T-helper 2 cell (primary cell): ENCODE results near the gene HPCA.

Experiments
- DNase-seq, 5 experiments: peaks; one replicate each; pipeline versions ENCODE4 v3.0.0 to v3.0.0-alpha.2; 2012 to 2022
- total RNA-seq, 2 donors: gene quantifications; one replicate each; lab custom pipeline; 2026; lab: John Stamatoyannopoulos, UW

The HPCA gene
- total RNA-seq, result 0 reads per million in 2 donors

- DNase-seq, result peak in 2 of 5 experiments; percentile 15 to 42
These were observed at the start of gene HPCA for GRCh38 chr1:32886004-32886827. Gene HPCA (plus strand): TSS chr1:32886491. CDS start chr1:32888899, 2,408 bp downstream.

DNA sequence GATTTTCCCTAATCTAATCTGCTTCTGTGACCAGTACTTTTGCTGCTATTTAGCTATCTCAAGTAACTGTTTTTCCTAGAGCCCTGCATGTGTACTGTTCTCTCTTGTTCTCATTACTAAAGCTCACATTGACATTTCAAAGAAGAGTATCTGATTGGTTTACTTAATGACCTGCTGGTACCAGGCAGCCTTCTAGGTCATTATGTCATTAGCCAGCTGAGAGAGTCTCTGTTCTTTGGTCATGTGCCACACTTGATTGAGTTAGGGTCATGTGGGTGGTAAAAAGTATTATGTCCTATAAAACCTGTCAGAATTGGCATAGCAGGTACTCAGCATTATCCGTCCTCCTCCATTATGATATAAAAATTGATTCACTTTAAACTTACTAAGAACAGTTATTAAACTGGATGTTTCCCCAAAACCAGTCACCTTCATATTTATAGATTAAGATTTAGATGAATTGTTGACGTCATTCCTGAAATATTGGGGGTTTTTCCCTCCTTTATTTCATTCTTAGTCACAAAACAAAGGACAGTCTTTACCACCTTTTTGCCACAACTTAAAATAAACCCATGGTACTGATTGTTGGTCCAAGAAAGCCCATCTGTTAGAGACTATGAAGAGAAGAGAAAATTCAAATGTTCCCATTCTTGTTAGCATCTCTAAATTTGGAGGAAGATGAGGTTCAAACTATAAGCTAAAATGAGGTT lies 37.8 kb upstream of the HPCA start:
- no peak for DNase-seq

- DNase-seq, result no peak
These were observed 30.3 kb upstream of the HPCA start for GRCh38 chr1:32855861-32856617.

- no peak for DNase-seq
These were observed 28.2 kb upstream of the HPCA start for GRCh38 chr1:32858136-32858535.

GRCh38 chr1:32858791-32859190 lies 27.5 kb upstream of the HPCA start:
- DNase-seq, result no peak

DNA sequence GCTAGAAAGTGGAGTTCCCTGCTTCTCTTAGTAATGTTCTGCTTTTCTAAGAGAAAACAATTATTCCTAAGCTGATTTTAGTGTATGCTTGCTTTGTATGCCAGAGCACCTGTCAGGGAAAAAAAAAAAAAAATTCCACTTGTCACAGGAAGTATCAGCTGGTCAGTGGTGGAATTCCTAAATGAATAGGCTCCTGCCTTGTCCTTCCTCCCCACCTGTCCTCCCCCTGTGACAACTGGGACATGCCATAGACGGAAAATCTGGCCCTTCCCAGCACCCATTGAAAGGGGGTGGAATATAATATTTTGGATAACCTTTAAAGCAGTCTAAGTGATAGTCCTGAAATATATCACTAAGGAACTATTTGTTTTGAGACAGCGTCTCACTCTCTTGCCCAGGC lies 26.4 kb upstream of the HPCA start:
- DNase-seq, result no peak

DNA sequence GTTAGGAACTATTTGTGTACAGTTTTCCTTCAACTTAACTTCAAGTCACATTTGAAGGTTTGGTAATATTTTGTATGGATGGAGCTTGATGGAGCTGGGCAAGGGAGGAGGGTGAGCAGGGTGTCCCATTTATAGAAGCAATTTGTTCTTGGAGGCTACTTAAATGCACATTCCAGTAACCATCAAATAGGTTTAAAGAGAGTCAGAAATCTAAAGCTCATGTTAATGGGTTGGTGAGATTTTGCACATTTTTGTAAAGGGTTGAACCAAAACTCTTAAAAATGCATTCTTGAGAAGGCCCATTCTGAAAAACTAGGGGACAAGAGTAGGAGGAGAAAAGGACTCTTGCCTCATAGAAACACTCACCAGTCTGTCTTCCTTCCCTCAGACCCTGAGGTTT lies 25.7 kb upstream of the HPCA start:
- no peak for DNase-seq

- no peak for DNase-seq
These were observed 24.2 kb upstream of the HPCA start for GRCh38 chr1:32861904-32862695.

DNA sequence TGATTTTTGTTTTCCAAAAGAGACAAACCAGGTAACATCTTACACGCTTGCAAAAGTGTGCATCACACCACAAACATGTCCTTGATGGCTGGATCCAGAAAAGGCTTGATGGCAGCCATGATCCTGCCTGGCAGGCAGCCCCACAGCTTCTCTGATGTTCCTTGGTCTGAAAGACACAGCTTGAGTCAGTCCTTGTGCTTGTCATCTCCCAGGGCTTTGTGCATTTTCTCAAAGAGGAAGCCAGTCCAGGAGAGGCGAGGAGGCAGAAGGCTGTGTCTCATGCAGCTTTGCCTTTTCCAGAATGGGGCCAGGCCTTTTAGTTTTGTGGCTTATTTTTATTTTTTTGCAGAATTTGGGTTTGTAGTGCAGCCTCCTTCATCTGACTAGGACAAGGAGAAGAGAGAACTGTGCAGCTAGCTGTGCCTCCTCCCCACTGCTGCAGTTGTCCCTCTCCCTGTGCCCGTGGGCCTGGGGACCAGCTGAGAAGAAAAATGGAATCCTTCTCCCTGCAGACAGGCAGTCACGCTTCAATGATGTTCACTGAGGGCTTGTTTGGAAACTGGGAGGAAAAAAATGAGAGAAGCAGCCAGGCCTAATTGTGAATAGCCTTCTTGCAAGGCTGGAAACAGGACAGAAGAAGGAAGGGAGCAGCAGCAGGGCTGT lies 22.9 kb upstream of the HPCA start:
- no peak for DNase-seq

DNA sequence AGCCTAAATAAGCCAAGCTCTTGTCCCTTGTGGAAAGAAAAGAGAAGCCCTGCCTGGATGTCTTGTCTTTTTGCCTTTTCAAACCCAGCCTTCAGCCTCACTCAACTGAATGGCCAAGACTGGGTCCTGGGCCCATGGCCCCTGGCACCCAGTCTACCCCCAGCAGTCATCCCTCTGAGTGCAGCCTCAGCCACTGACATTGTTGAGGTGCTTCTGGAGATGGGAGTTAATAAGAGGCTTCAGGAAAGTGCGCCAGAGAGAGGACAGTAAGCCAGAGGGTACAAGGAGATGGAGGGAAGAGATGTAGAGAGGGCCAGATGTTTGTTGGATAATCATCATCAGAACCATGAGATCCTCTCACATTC lies 22.4 kb upstream of the HPCA start:
- no peak for DNase-seq

DNA sequence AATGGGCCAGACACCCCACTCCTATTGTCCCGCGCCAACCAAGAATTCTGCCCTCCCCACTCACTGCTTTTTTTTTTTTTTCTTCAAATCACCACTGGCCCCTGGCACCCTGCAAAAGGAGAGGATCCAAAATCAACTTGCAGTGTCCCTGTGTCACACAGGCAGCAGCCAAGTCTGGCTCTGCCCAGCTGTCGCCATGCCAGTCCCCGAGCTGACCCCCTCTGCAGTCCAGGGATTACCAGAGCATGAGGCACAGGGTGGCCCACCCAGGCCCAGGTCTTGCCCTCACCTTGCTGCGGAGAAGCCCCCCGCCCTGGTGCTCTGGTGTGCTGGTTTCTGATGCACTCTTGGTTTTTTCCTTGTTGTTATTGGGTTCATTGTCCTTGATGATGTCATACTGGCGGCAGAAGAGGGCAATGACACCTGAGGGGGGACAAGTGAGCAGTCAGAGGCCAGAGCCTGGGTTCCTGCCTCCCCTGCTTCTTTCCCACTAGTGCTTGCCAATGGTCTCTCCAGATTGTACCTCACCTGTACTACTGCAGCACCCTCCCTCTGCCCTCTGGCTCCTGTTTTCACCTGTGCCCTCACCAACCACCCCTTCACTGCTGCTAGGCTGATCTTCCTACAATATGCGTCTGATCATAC lies 21.8 kb upstream of the HPCA start:
- no peak for DNase-seq

GRCh38 chr1:32865639-32866405 lies 20.5 kb upstream of the HPCA start:
- no peak for DNase-seq

DNA sequence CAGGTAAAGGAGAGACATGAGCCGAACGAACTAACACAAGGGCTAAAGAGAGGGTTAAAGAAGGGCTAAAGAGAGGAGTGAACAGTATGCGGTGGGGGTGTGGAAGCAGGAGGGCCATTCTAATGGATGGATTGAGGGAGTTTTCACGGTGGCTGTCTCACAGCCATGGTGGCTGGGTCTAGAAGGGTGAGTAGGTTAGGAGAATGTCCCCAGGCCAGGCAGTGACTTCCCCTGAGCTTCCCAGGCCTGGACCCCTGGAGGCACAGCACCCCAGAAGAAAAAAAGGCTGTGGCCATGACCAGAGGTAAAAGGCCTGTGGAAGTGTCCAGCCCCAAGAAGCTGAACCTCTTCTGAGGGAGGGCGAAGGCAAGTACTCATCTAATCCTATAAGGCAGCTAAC lies 19.1 kb upstream of the HPCA start:
- no peak for DNase-seq

DNA sequence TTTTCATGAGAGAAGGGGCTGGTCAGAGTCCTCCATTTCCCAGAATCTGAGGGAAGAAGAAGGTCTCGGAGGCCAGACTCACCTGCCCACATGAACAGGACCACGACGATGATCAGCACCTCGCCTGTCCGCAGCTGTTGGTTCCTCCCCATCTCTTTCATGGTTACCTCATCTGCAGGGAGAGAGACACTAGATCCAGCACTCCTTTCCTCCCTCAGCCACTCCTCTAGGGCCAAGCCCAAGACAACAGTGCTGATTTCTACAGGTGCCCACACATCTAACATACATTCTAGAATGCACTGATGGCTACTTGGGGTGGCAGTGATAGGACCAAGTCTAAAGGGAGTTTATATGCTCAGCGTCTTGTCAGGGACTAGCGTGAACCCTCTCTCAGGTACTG lies 18.6 kb upstream of the HPCA start:
- DNase-seq, result no peak

DNA sequence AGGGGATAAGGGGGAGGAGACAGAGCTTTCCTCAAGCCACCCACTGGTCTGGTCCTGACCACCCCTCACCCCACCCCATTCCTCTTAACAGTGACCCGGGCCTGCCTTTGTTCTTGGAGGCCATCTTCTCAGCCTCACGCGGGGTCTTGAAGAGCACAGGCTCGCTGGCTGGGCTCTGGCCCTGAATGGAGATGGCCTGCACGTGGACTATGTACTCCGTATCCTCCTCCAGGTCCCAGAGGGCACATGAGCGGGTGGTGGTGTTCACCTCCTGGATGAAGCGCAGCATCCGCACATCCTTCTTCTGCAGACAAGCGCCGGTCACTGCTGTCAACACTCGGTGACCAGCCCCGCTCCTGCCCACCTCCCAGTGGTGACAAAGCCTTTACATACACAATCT lies 18.2 kb upstream of the HPCA start:
- no peak for DNase-seq

DNA sequence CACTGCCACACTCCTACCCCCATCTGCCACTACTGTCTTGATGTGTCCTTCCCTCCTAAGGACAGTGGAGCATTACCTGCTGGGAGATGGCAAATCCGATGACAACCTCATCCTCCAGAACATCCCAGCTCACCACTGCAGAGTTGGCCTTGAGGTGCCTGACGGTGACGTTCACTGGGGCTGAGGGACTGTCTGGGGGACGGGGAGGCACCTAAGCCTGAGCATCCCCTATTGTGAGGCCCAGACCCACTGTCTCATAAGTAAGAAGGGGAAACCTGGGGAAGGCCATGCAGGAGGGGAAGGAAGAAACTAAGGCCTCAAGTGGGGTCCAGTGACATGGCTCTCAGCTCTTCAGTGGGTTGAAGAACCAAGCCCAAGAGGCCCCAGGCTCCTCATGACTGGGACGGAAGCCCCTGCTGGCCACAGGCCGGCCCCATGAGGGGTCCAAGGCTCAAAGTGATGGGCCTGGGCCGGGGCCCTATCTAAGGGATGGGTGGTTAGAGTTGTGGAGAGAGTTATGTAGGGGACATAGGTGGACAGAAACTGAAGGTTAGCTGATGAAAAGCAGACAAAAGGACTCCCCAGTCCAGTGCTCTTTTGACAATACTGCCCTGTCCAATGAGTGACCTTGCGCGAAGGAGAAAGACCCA lies 17.4 kb upstream of the HPCA start:
- no peak for DNase-seq

DNA sequence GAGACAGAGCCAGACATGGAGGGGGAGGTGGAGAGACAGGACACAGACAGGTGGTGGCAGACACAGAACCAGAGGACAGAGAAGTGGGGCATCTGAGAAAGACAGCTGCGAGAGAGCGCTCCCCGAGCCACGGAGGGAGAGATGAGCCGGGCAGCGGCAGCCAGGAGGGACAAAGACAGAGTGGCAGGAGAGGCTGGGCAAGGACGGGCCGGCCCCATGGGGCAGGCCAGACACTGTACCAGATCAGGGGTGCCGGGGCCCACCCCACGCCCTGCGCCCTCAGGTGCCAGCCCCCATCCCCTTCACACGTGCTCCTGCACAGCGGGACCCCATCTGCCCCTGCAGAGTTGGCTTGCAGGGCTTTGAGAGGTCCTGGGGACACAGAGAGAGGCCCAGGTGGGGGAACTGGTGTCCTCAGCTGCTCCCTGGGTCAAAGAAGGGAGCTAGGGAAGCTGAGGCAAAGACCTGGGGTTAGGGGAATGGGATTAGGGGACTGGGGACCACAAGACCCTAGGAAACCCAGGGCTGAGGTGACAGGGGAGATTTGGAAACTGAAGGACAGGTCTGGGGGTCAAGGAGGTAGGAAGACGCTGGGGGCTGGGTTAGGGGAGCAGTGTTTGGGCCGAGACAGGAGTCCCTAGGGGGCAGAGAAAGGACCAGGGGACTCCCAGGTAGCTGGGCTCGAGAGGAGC lies 16.2 kb upstream of the HPCA start:
- no peak for DNase-seq

DNA sequence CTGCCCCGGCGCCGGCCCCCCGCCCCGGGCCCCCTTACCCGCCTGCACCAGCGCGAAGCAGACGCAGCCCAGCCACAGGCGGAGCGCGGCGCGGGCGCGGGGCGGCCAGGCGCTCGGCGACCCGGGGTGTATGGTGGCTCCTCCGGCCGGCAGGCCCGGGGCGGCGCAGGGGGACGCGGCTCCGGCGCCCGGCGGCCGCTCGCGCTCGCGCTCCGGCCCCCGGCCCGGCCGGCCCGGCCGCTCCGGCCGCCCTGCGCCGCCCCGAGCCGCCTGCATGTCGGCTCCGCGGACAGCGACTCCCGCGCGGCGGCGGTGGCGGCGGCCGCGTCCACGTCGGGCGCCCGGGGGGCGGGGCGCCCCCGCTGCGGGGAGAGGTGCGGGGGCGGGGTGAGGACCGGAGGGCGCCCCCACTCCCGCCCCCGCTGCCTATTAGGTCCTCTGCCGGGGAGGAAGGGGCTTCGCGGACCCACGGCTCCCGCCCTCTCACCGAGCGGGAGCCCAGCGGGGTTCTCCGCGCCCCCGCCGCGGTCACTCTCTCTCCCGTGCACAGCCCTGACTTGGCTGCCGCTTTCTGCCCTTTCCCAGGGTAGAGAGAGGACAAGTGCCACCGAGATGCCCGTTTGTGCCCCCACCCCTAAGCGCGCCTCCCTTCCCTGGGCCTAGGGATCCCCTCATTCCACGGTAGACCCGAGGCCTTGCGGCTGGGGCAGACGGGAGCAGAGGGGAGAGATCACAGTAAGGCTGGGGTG lies 15.5 kb upstream of the HPCA start, which contains the start of gene FNDC5:
FNDC5 (minus strand) TSS at position 298 of the 749 bp plus-strand sequence.
- DNase-seq, result no peak
